ENCODE measurements around the gene LRRC47. TPM values are rescaled to one million over a fixed set of nuclear protein-coding genes. Genes with fewer than 3 reads are reported as not detected.

LRRC47 gene
- total RNA-seq, 6 experiments from 2014 or later = 39.1 to 51.0 (median 45.2) TPM

- Mint-ChIP-seq H3K36me3 (ENCODE audit: low read depth) (peaks cover 11% of the 10 kb centered on the region), H3K9me3 (no peaks in the 10 kb centered on the region), H3K27me3 (ENCODE audit: insufficient read depth) (peaks cover 1% of the 10 kb centered on the region), H3K4me3 (no peak overlapping the region), H3K27ac (no peak overlapping the region), H3K4me1 (ENCODE audit: low read depth) (peaks cover 4% of the 10 kb centered on the region; the same call in 1 of the 2 replicates)
- DNase-seq = no peak
- no peak for TF ChIP-seq CTCF (IDR thresholded peaks at IDR 0.05)
Observed at GRCh38 chr1:3777078-3777547, 19.2 kb downstream of the LRRC47 start.

GRCh38 chr1:3776231-3776961 lies 19.9 kb downstream of the LRRC47 start:
- DNase-seq = no peak
- no peak overlapping the region for H3K4me3 Mint-ChIP-seq
- TF ChIP-seq CTCF (IDR thresholded peaks at IDR 0.05) = no peak
- H3K9me3 Mint-ChIP-seq = no peaks in the 10 kb centered on the region
- no peak overlapping the region for H3K27ac Mint-ChIP-seq
- H3K27me3 Mint-ChIP-seq (ENCODE audit: insufficient read depth) = peaks cover 3% of the 10 kb centered on the region
- H3K36me3 Mint-ChIP-seq (ENCODE audit: low read depth) = peaks cover 11% of the 10 kb centered on the region
- peaks cover 4% of the 10 kb centered on the region; the same call in 1 of the 2 replicates for H3K4me1 Mint-ChIP-seq (ENCODE audit: low read depth)

GRCh38 chr1:3775490-3776230 lies 20.6 kb downstream of the LRRC47 start:
- no peaks in the 10 kb centered on the region for H3K9me3 Mint-ChIP-seq
- TF ChIP-seq CTCF (IDR thresholded peaks at IDR 0.05) = peak; percentile 49; the same call in 1 of the 2 replicates
- no peak overlapping the region for H3K27ac Mint-ChIP-seq
- peaks cover 4% of the 10 kb centered on the region; the same call in 1 of the 2 replicates for H3K4me1 Mint-ChIP-seq (ENCODE audit: low read depth)
- peaks cover 11% of the 10 kb centered on the region for H3K36me3 Mint-ChIP-seq (ENCODE audit: low read depth)
- no peak for DNase-seq
- H3K27me3 Mint-ChIP-seq (ENCODE audit: insufficient read depth) = peaks cover 9% of the 10 kb centered on the region
- no peak overlapping the region for H3K4me3 Mint-ChIP-seq

GRCh38 chr1:3774946-3775489 lies 21.3 kb downstream of the LRRC47 start:
- Mint-ChIP-seq H3K36me3 (ENCODE audit: low read depth) (peaks cover 5% of the 10 kb centered on the region), H3K4me3 (no peak overlapping the region), H3K9me3 (no peaks in the 10 kb centered on the region), H3K27ac (no peak overlapping the region), H3K4me1 (ENCODE audit: low read depth) (peaks cover 4% of the 10 kb centered on the region; the same call in 1 of the 2 replicates), H3K27me3 (ENCODE audit: insufficient read depth) (peaks cover 13% of the 10 kb centered on the region)
- no peak for DNase-seq
- TF ChIP-seq CTCF (IDR thresholded peaks at IDR 0.05) = no peak

GRCh38 chr1:3774276-3774945 lies 21.9 kb downstream of the LRRC47 start:
- no peak overlapping the region for H3K27ac Mint-ChIP-seq
- H3K4me3 Mint-ChIP-seq = no peak overlapping the region
- H3K27me3 Mint-ChIP-seq (ENCODE audit: insufficient read depth) = peaks cover 17% of the 10 kb centered on the region
- H3K4me1 Mint-ChIP-seq (ENCODE audit: low read depth) = peaks cover 4% of the 10 kb centered on the region; the same call in 1 of the 2 replicates
- no peak for TF ChIP-seq CTCF (IDR thresholded peaks at IDR 0.05)
- H3K9me3 Mint-ChIP-seq = no peaks in the 10 kb centered on the region
- no peak for DNase-seq
- H3K36me3 Mint-ChIP-seq (ENCODE audit: low read depth) = no peaks in the 10 kb centered on the region
